ENCODE measurements around the gene MYLK. TPM values are rescaled to one million over a fixed set of nuclear protein-coding genes. Genes with fewer than 3 reads are reported as not detected.

Gene MYLK
- total and polyA plus RNA-seq, 2 donors (not counting 1 experiment from before 2014, with no cell fraction given) = 0.51 TPM; not detected in 1

- H3K27me3 ChIP-seq (replicated peaks in 1 of 4; ENCODE audit: control extremely low read depth in 1 of 4, control insufficient read depth in 3 of 4, insufficient read depth in 4 of 4, low read length in 3 of 4) = no peaks in the 10 kb centered on the region
- H3K4me2 ChIP-seq (replicated peaks; ENCODE audit: low read depth, low read length, poor library complexity, severe bottlenecking) = no peak overlapping the region
- DNase-seq (no peak), ATAC-seq (ENCODE audit: low read depth) (no peak)
- H3K4me1 ChIP-seq (ENCODE audit: control insufficient read depth in 2 of 2, insufficient read depth in 2 of 2, low read length in 2 of 2) = no peaks in the 10 kb centered on the region
- H3K79me2 ChIP-seq (ENCODE audit: control insufficient read depth, insufficient read depth, low read length) = no peaks in the 10 kb centered on the region
- Mint-ChIP-seq H3K4me3 (no peak overlapping the region), H3K27me3 (peaks cover 2% of the 10 kb centered on the region), H3K4me1 (no peaks in the 10 kb centered on the region), H3K27ac (no peak overlapping the region), H3K9me3 (ENCODE audit: insufficient read depth) (no peaks in the 10 kb centered on the region)
- H2AFZ ChIP-seq (ENCODE audit: insufficient read depth, low read depth, low read length, poor library complexity, severe bottlenecking) = no peak overlapping the region
- H3K9ac ChIP-seq (ENCODE audit: low read length) = no peak overlapping the region
- intact Hi-C loops (cut with micrococcal nuclease) = no loop called here
- H3K27ac ChIP-seq (ENCODE audit: low read length in 2 of 2) = no peak overlapping the region
- ChIA-PET CTCF (no interaction called here), POLR2A (no interaction called here)
- WGBS (ENCODE audit: insufficient coverage) = 60% methylated on average over 1 of the region's 1 CpG
- H3K4me3 ChIP-seq (ENCODE audit: control extremely low read depth in 1 of 5, extremely low read depth in 1 of 5, insufficient read depth in 1 of 5, low read depth in 2 of 5, low read length in 4 of 5) = no peak overlapping the region
- TF ChIP-seq EZH2 (IDR thresholded peaks at IDR 0.05; ENCODE audit: borderline replicate concordance, insufficient read depth, low read depth, low read length, poor library complexity, severe bottlenecking) (no peak), CTCF (IDR thresholded peaks at IDR 0.05) (no peak)
- H4K20me1 ChIP-seq (ENCODE audit: control insufficient read depth, insufficient read depth, low read length, poor library complexity, severe bottlenecking) = no peaks in the 10 kb centered on the region
- H3K9me3 ChIP-seq (ENCODE audit: control extremely low read depth in 1 of 3, control insufficient read depth in 2 of 3, insufficient read depth in 1 of 3, low read length in 2 of 3) = peaks cover 0 to 1% (median 0%) of the 10 kb centered on the region in 3 donors
- H3K36me3 ChIP-seq (replicated peaks in 1 of 2; ENCODE audit: control extremely low read depth in 1 of 2, control insufficient read depth in 1 of 2, extremely low read depth in 1 of 2, insufficient read depth in 2 of 2, low read length in 1 of 2) = no peaks in the 10 kb centered on the region
Observed at GRCh38 chr3:123859177-123859576, 25.0 kb downstream of the MYLK start.

DNA sequence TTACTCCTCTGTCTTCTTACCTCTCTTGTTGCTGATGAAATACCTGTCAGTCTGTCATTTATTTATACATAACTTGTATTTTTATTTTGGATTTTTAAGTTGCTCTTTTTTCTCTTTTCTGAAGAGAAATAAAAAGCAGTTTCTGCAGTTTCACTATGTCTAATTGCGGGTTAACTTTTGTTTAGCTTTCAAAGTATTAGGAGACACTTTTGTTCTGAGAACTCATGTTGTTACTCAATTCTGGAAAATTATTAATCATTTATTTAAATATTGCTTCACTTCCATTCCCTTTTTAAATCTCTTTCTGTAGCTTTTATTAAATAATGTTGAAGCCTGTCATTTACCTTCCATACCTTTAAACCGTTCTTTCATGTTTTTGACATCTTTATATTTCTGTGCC lies 29.2 kb downstream of the MYLK start:
- Histone ChIP-seq H3K79me2 (ENCODE audit: control insufficient read depth, insufficient read depth, low read length) (no peaks in the 10 kb centered on the region), H3K9me3 (ENCODE audit: control extremely low read depth in 1 of 3, control insufficient read depth in 2 of 3, insufficient read depth in 1 of 3, low read length in 2 of 3) (peaks cover 0 to 1% (median 0%) of the 10 kb centered on the region in 3 donors), H3K4me1 (ENCODE audit: control insufficient read depth in 2 of 2, insufficient read depth in 2 of 2, low read length in 2 of 2) (no peaks in the 10 kb centered on the region), H4K20me1 (ENCODE audit: control insufficient read depth, insufficient read depth, low read length, poor library complexity, severe bottlenecking) (no peaks in the 10 kb centered on the region), H3K27ac (ENCODE audit: low read length in 2 of 2) (no peak overlapping the region), H3K4me2 (replicated peaks; ENCODE audit: low read depth, low read length, poor library complexity, severe bottlenecking) (no peak overlapping the region), H3K36me3 (replicated peaks in 1 of 2; ENCODE audit: control extremely low read depth in 1 of 2, control insufficient read depth in 1 of 2, extremely low read depth in 1 of 2, insufficient read depth in 2 of 2, low read length in 1 of 2) (no peaks in the 10 kb centered on the region), H3K9ac (ENCODE audit: low read length) (no peak overlapping the region), H3K4me3 (ENCODE audit: control extremely low read depth in 1 of 5, extremely low read depth in 1 of 5, insufficient read depth in 1 of 5, low read depth in 2 of 5, low read length in 4 of 5) (no peak overlapping the region), H3K27me3 (replicated peaks in 1 of 4; ENCODE audit: control extremely low read depth in 1 of 4, control insufficient read depth in 3 of 4, insufficient read depth in 4 of 4, low read length in 3 of 4) (peaks cover 0 to 4% (median 0%) of the 10 kb centered on the region in 4 experiments), H2AFZ (ENCODE audit: insufficient read depth, low read depth, low read length, poor library complexity, severe bottlenecking) (no peak overlapping the region)
- Mint-ChIP-seq H3K4me1 (no peaks in the 10 kb centered on the region), H3K27ac (no peak overlapping the region), H3K9me3 (ENCODE audit: insufficient read depth) (no peaks in the 10 kb centered on the region), H3K27me3 (no peaks in the 10 kb centered on the region), H3K4me3 (no peak overlapping the region)
- no peak for ATAC-seq (ENCODE audit: low read depth)
- no peak for DNase-seq
- TF ChIP-seq CTCF (IDR thresholded peaks at IDR 0.05) (no peak), EZH2 (IDR thresholded peaks at IDR 0.05; ENCODE audit: borderline replicate concordance, insufficient read depth, low read depth, low read length, poor library complexity, severe bottlenecking) (no peak)
- intact Hi-C loops (cut with micrococcal nuclease) = no loop called here
- WGBS (ENCODE audit: insufficient coverage) = 100% methylated on average over 1 of the region's 2 CpGs
- ChIA-PET CTCF (no interaction called here), POLR2A (no interaction called here)

Data from B cell (primary cell).